Stimulated activated CD4-positive, alpha-beta T cell treated with anti-CD3 and anti-CD28 coated beads, Interleukin-2, amount 100 ng/mL, for 24 hours (primary cell): ENCODE measurements around the gene KRT1.
"Not testable (repeated sequence)": the region's sequence is repeated elsewhere in the genome, so short reads cannot be mapped to it uniquely, and the experiment has no call there.

ENCODE experiments used
- DNase-seq, 2 donors: peaks; one replicate each; pipeline ENCODE4 v3.0.0-alpha.2; 2020

Gene KRT1

GRCh38 chr12:52681526-52682380, 1.5 kb upstream of the KRT1 start:
- peak; percentile 20 to 22 for DNase-seq

GRCh38 chr12:52679875-52680274, 332 bp downstream of the KRT1 start:
- no peak for DNase-seq

- no peak for DNase-seq
These were observed 2.5 kb downstream of the KRT1 start for GRCh38 chr12:52677671-52678070.

- no peak for DNase-seq
These were observed 3.1 kb downstream of the KRT1 start for GRCh38 chr12:52677126-52677525.

- no peak for DNase-seq
These were observed 4.0 kb downstream of the KRT1 start for GRCh38 chr12:52676163-52676562.

- no peak for DNase-seq
These were observed 4.9 kb downstream of the KRT1 start for GRCh38 chr12:52675301-52675701.

GRCh38 chr12:52674433-52674775, 5.8 kb downstream of the KRT1 start:
- DNase-seq: no peak

GRCh38 chr12:52673713-52674432, 6.3 kb downstream of the KRT1 start:
- no peak for DNase-seq

- no peak for DNase-seq
These were observed 7.0 kb downstream of the KRT1 start for GRCh38 chr12:52673217-52673616.

GRCh38 chr12:52672321-52672933, 7.8 kb downstream of the KRT1 start:
- no peak for DNase-seq

- DNase-seq: no peak
These were observed 9.2 kb downstream of the KRT1 start for GRCh38 chr12:52670961-52671360.

- no peak for DNase-seq
These were observed 9.7 kb downstream of the KRT1 start for GRCh38 chr12:52670506-52670905.

GRCh38 chr12:52669941-52670340, 10.3 kb downstream of the KRT1 start:
- not testable (repeated sequence) for DNase-seq

- DNase-seq: no peak
These were observed 10.8 kb downstream of the KRT1 start for GRCh38 chr12:52669426-52669825.

GRCh38 chr12:52667931-52668330, 12.3 kb downstream of the KRT1 start:
- DNase-seq: no peak

GRCh38 chr12:52667509-52667908, 12.7 kb downstream of the KRT1 start:
- DNase-seq: no peak

GRCh38 chr12:52666471-52666870, 13.7 kb downstream of the KRT1 start:
- DNase-seq: no peak

GRCh38 chr12:52663420-52663819, 16.8 kb downstream of the KRT1 start:
- DNase-seq: no peak

- DNase-seq: no peak
These were observed 17.3 kb downstream of the KRT1 start for GRCh38 chr12:52662918-52663229.

GRCh38 chr12:52662093-52662917, 17.9 kb downstream of the KRT1 start:
- DNase-seq: no peak

GRCh38 chr12:52661668-52662067, 18.5 kb downstream of the KRT1 start:
- DNase-seq: no peak

GRCh38 chr12:52660934-52661499, 19.2 kb downstream of the KRT1 start:
- no peak for DNase-seq

- no peak for DNase-seq
These were observed 20.3 kb downstream of the KRT1 start for GRCh38 chr12:52659951-52660350.
